Astrocyte of the cerebellum (primary cell): ENCODE data around the gene RNF227.

Experiments
- DNase-seq: peaks from one replicate; pipeline ENCODE4 v3.0.0-alpha.2; 2011; ENCODE audit warnings: low read depth
- H3K4me3 ChIP-seq: 2 replicates; pipeline ENCODE4 v1.5.1; 2011; ENCODE audit warnings: mild to moderate bottlenecking, low read depth, low read length, moderate library complexity
- in situ Hi-C: cut with HindIII; loops from 2 replicates; pipeline ENCODE4 v1.10.0; 2017; ENCODE audit warnings: low sequenced_read_pairs
- TF ChIP-seq, protein P1 (sequence below): IDR thresholded peaks from 2 replicates; pipeline ENCODE4 v1.5.1; 2012; ENCODE audit warnings: low read length, low read depth, moderate library complexity, mild to moderate bottlenecking; ENCODE audit errors: missing control alignments

Gene RNF227

DNA sequence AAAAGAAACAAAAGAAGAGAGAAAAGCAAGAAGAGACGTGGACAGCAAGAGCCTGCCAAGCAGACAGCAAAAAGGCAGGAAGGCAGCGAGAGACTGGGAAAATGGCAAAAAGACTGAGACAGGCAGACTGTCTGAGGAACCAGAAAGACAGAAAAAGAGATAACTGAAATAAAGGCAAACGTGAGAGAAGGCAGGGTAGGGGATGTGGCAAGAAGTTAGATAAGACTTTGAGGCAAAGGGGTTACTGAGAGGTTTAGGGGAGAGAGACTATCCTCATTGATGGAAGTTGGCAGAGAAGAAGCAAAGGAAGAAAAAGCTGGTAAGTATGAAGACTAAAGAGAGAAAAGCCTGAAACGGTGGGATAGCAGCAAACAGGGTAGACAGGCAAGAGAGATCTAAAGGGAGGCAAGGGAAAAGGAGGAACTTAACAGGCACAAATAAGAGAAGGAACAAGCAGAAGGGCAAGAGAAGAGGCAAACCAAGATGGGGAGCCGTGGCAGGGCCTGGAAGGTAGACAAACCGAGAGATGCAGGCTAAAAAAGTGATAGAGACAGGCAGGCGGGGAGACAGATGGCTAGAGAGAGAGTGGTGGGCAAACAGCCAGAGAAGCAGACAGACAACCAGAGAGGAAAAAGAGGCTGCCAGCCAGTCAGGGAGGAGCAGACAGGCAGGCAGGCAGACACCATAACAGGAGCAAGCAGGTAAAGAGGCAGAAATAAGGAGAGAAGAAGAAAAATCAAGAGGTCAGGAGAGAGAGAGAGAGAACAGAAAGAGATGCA is 34.6 kb downstream of the RNF227 start:
- in situ Hi-C loops: no loop called here
- DNase-seq: no peak
- H3K4me3 ChIP-seq: no peak overlapping the region

DNA sequence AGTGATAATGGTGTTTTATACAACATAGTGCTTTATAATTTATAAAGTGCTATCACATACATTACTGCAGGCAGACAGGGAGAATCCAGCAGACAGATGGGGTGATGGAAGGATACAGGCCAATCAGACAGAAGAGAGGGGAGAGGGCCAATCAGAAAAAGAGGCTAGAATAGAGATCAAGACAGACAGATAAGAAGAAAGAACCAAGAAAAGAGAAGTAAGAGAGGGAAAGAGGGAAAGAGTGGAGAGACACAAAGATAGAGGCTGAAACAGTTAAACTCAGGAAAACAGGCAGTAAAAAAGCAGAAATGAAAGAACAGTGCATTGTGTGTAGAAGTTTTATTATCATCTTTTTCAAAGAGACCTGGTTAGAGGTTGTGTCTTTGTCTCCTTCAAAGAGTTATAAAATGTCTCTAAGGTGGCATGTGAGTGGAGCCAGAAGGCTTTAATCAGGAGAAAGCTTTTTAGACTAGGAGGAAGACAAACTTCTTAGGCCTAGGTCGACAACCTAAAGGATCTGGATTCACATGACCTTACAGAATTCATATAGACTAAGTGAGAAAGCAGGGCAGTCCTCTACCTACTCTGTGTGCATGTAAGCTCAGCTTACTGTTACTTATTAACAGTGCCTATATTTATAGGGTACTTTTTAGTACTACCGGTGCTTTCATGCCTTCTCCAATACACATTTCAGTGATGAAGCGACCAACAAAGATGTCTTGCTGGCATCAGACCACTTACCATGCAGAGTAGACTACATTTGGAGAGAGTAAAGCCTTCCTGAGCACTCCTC is 35.8 kb downstream of the RNF227 start:
- H3K4me3 ChIP-seq: no peak overlapping the region
- TF ChIP-seq, protein P1, sequence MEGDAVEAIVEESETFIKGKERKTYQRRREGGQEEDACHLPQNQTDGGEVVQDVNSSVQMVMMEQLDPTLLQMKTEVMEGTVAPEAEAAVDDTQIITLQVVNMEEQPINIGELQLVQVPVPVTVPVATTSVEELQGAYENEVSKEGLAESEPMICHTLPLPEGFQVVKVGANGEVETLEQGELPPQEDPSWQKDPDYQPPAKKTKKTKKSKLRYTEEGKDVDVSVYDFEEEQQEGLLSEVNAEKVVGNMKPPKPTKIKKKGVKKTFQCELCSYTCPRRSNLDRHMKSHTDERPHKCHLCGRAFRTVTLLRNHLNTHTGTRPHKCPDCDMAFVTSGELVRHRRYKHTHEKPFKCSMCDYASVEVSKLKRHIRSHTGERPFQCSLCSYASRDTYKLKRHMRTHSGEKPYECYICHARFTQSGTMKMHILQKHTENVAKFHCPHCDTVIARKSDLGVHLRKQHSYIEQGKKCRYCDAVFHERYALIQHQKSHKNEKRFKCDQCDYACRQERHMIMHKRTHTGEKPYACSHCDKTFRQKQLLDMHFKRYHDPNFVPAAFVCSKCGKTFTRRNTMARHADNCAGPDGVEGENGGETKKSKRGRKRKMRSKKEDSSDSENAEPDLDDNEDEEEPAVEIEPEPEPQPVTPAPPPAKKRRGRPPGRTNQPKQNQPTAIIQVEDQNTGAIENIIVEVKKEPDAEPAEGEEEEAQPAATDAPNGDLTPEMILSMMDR: no peak
- no peak for DNase-seq
- in situ Hi-C loops: no loop called here

More for the DNA sequence above, 34.6 kb downstream of the RNF227 start:
- TF ChIP-seq, protein P1: no peak

DNA sequence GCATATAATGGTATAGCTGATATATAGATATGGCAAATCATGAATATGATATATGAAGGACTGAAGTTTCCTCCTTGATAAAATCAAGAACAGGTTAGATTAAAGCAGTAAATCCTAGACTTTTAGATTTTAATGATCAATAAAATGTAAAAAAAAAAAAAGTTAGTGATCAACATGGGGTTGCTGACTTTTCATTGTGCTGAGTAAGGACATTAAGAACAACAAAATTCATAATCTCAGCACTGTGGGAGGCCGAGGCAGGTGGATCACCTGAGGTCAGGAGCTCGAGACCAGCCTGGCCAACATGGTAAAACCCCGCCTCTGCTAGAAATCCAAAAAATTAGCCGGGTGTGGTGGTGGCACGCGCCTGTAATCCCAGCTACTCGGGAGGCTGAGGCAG is 37.9 kb downstream of the RNF227 start:
- no peak overlapping the region for H3K4me3 ChIP-seq
- TF ChIP-seq, protein P1: no peak
- no peak for DNase-seq
- in situ Hi-C loops: no loop called here

DNA sequence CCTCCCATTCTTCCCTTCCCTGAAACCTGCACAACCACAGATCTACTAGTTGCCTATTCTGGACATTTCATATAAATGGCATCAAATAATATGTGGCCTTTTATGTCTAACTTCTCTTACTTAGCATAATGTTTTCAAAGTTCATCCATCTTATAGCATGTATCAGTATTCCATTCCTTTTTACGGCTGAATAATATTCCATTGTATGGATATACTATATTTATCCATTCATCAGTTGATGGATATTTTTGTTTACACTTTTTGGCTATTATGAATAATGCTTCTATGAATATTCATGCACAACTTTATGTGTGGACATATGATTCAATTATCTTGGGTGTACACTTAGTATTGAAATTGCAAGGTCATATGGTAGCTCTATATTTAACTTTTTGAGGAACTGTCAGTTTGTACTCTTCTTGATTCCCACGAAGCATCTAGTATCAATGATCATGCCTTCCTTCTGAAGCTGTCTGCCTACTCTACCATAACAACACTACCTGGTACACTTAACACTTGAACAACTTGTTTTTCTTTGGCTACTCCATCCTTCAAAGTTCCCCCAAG is 40.2 kb downstream of the RNF227 start:
- TF ChIP-seq, protein P1: no peak
- H3K4me3 ChIP-seq: no peak overlapping the region
- no peak for DNase-seq
- in situ Hi-C loops: no loop called here

DNA sequence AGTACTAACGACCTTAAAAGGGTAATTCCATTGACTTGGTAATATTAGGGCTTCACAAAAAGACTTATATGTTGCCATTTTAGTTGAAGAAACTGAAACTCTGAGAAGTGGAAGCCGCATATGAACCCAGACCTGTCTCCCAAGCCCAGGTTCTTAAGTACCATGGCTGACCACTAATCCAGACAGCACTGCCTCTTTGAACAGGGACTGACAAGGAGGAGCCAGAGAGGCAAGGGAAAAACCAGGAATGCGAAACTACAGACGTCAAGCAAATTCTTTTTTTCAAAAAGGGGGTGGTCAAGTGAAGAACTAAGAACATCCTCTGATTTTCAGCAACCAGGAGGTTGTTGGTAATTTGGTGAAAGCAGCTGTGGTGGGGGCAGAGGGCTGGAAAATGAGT is 43.0 kb downstream of the RNF227 start:
- H3K4me3 ChIP-seq: no peak overlapping the region
- TF ChIP-seq, protein P1: no peak
- in situ Hi-C loops: no loop called here
- DNase-seq: no peak

DNA sequence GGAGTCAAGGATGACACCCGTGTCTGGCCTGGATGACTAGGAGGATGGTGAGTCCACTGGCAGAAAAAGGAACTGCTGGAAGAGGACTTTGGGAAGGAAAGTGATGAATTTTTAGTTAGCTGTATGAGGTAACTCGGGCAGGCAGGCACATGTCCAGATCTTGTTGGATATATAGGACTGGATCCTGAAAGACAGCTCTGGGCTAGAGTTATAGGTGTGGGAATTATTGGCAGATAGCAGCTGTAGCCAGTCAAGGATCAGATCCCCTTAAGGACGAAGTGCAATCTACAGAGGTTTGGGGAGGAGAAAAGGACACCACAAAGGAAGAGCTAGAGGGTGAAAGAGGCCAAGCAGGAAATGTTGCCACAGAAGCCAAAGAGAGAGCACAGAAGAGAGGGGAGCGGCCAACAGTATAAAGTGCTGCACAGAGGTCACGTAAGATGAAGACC is 48.2 kb downstream of the RNF227 start:
- H3K4me3 ChIP-seq: no peak overlapping the region
- in situ Hi-C loops: no loop called here
- TF ChIP-seq, protein P1: no peak
- DNase-seq: no peak
